Endothelial cell of hepatic sinusoid (primary cell): Measurements from ENCODE around the gene KCNMB2.

Experiments used
- in situ Hi-C: cut with HindIII; loops from 2 replicates; pipeline ENCODE4 v1.10.0; 2017; ENCODE audit warnings: low sequenced_read_pairs

Gene KCNMB2

GRCh38 chr3:178795349-178795748 lies 259.1 kb downstream of the KCNMB2 start:
- in situ Hi-C loops, result no loop called here

- in situ Hi-C loops, result no loop called here
Measured at GRCh38 chr3:178802259-178802658, 266.0 kb downstream of the KCNMB2 start.

DNA sequence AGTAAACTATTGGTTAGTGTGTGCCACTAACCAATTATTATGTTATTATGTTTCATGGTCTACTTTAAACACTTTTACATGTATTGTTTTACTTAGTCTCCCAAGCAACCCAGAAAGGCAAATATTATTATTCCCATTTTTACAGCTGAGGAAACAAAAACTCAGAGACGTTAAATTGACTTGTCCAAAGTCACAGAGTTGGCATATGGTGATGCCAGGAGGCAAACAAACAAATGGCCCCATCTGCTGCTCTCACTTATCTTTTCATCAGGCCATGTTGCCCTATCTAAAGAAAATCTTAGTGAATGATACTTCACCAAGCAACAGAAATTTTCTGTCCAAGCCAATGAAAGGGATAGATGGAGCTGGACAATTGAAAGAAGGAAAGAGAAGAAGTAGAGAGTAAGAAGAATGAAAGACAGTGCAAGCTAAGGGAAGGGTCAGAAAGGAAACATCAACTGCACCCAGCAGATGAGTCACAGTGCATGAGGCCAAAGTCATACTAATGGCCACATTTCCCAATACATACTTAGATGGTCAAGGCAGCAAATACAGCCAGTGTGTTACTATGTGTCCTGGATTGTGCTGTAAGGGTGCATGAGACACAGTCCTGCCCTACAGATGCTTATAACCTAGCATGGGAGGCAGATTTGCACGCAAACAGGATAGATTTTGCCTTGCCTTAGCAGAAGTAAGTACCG lies 266.9 kb downstream of the KCNMB2 start:
- in situ Hi-C loops, result no loop called here

- in situ Hi-C loops, result no loop called here
Measured at GRCh38 chr3:178804606-178805005, 268.4 kb downstream of the KCNMB2 start.

- in situ Hi-C loops, result no loop called here
Measured at GRCh38 chr3:178805741-178806140, 269.5 kb downstream of the KCNMB2 start.

GRCh38 chr3:178806651-178807050 lies 270.4 kb downstream of the KCNMB2 start:
- in situ Hi-C loops, result no loop called here

DNA sequence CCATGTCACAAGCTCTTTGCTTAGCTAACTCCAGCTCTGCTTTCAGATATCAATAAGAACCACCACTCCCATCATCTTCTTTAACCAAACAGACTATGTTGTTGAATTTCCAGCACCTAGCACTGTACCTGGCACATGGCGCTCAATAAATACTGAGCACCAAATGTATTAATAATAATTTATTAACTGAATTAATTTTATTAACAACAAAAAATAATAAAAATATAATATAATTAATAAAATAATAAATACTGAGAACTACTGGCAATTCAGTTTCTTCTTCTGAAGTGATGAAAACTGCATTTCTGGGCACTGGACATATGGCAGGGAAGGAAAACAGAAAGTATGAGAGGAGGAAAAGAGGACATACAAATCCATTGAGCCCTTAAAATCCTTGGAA lies 271.5 kb downstream of the KCNMB2 start:
- in situ Hi-C loops, result no loop called here

DNA sequence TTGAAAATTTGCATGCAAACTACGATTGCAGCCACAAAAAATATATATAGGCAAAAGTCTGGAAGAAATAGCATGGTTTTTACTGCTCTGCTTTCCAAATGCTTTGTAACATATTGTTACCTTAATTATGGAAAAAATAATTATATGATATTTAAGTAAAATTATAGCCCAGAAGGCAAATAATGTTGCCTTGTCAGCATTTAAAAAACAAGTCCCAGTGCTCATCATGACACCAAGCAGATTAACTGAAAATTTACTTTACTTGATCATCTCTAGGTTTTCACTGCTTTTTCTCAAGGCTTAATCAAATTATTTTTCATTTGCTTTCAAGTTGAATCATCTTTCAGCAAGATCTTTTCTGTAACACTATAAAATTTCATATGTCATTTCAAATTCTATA lies 272.5 kb downstream of the KCNMB2 start:
- in situ Hi-C loops, result no loop called here

DNA sequence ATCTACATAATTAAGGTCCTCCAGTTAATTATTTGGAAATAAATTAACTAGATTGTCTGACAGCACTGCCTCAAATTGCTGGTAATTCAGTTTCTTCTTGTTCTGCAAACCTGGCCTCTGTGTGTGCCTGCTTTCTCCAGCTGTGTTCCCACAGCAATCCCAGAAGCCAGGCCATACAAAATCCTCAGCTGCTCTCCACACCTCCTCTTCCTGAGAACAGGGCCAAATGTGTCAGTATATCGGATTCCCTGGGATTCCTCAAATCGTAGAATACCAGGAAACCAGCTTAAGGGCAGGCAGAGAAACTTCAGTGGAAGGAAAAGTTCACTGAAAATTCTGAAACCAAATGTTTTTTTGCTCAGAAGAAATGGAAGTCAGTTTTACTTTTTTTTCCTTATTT lies 273.9 kb downstream of the KCNMB2 start:
- in situ Hi-C loops, result no loop called here

GRCh38 chr3:178822722-178823121 lies 286.5 kb downstream of the KCNMB2 start:
- in situ Hi-C loops, result no loop called here

DNA sequence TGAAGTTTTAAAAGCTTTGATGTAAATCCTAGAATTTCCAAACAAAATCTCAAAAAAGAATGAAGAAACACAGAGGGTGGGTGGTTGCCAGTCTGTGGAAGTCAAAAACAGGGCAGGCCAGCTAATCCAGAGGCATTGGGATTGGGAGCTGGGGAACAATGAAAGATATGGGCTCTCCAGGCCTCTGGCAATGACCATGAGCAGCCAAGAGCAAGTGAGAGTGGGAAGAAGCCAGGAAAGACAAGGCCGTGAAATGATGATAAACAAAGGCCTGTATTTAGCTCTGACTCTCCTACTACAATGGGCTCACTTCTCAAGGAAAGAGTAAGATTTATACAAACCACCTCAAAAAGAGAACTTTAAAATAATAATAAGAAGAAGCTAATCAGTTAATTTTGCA lies 286.9 kb downstream of the KCNMB2 start:
- in situ Hi-C loops, result no loop called here

DNA sequence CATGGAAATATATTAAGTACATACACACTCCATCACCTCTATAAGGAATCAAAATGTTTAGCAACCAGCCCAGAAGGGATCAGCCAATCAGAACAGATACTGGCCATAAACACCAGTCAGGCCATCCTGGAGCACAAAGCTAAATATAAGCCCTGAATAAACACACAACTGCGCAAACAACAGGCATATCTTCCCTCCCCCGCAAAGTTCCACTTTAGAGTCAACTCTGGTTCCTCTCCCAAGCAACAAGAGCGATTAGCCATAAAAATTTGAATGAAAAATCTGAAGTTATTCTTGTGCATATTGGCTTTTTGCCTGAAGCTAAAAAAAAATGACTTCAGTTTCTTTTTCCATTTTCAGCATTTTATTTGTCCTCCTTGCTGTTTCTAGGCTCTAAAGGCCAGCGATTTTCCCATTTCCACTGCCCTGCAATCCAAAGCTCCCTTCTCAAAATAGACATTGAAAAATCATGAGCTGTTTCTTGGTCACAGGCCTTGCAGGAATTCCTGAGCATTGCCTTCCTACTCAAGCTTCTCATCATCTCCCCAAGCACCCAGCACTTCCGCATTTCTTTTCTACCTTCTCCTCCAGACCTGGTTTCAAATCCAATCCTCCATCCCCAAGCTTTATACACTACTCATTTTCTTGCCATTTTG lies 287.5 kb downstream of the KCNMB2 start:
- in situ Hi-C loops, result no loop called here

DNA sequence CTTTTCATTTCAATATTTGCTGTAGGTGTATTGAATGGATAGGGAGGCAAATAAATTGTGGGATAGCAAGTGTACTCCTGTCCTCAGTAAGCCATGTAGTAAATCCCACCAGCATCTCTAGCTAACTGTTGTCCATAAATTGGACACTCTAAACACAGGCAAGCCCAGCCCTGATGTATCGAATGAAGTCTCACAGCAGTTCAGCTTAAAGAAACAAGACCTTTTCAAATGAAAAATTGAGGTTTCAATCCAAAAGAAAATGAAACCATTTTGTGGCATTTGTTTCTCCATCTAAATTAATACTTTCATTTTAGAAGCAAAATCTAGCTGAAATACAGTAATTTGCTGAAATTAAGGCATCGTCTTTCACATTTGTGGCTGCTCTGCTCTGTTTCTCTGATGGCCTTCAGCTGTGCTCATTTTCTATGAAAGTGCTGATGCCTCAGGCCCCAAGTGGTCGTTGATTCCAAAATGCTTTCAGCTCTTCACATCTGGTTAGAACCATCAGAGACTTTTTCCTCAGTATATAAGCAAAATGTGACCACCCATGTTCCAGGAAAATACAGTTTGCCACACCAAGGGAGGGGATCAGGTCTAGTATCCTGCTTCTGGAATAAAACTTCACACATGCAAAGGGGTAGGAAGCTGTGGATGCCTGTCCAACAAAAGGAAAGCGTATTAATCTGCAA lies 290.3 kb downstream of the KCNMB2 start:
- in situ Hi-C loops, result no loop called here

GRCh38 chr3:178827285-178827856 lies 291.1 kb downstream of the KCNMB2 start:
- in situ Hi-C loops, result no loop called here

- in situ Hi-C loops, result no loop called here
Measured at GRCh38 chr3:178833695-178834094, 297.5 kb downstream of the KCNMB2 start.

- in situ Hi-C loops, result no loop called here
Measured at GRCh38 chr3:178835033-178835432, 298.8 kb downstream of the KCNMB2 start.

- in situ Hi-C loops, result no loop called here
Measured at GRCh38 chr3:178837512-178837911, 301.3 kb downstream of the KCNMB2 start.

- in situ Hi-C loops, result no loop called here
Measured at GRCh38 chr3:178840586-178840985, 304.4 kb downstream of the KCNMB2 start.

DNA sequence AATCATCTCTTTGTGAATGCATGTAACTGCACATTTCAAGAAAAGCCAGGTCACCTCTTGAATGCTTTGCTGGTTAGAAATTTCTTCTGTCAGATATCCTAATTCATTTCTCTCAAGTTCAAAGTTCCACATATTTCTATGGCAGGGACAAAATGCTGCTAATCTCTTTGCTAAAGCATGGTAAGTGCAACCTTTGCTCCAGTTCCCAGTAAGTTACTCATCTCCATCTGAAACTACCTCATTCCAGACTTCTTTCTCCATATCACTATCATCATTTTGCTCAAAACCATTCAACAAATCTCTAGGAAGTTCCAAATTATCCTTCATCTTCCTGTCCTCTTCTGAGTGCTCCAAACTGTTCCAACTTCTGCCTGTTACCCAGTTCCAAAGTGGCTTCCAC lies 304.8 kb downstream of the KCNMB2 start:
- in situ Hi-C loops, result no loop called here

GRCh38 chr3:178844916-178845315 lies 308.7 kb downstream of the KCNMB2 start:
- in situ Hi-C loops, result no loop called here

GRCh38 chr3:178845420-178846118 lies 309.3 kb downstream of the KCNMB2 start:
- in situ Hi-C loops, result no loop called here
